Hepatocyte (in vitro differentiated cells): ENCODE data around the gene ADAMTS12. TPM values are rescaled to one million over a fixed set of nuclear protein-coding genes. Genes with fewer than 3 reads are reported as not detected.

ENCODE experiments used
- DNase-seq: peaks from one replicate; pipeline ENCODE4 v3.0.0-alpha.2; 2016; ENCODE audit warnings: low spot score
- H2AFZ ChIP-seq: fragments of 200-600 bp; sonication (generic); 2 replicates; pipeline ENCODE4 v1.6.0; 2016; ENCODE audit warnings: antibody characterized with exemption, mild to moderate bottlenecking
- H3K27ac ChIP-seq: fragments of 200-600 bp; sonication (generic); 2 replicates; pipeline ENCODE4 v1.5.1; 2016; ENCODE audit warnings: mild to moderate bottlenecking
- H3K27me3 ChIP-seq: fragments of 200-600 bp; sonication (generic); 2 replicates; pipeline ENCODE4 v1.6.1; 2016
- H3K36me3 ChIP-seq: fragments of 200-600 bp; sonication (generic); replicated peaks from 2 replicates; pipeline ENCODE4 v1.5.1; 2016; ENCODE audit warnings: low read depth; ENCODE audit not compliant: insufficient read depth
- H3K4me1 ChIP-seq: fragments of 200-600 bp; sonication (generic); 2 replicates; pipeline ENCODE4 v1.5.1; 2016; ENCODE audit warnings: mild to moderate bottlenecking, moderate library complexity; ENCODE audit not compliant: insufficient read depth
- H3K4me2 ChIP-seq: fragments of 200-600 bp; sonication (generic); 2 replicates; pipeline ENCODE4 v1.6.0; 2016
- H3K4me3 ChIP-seq: fragments of 200-600 bp; sonication (generic); 2 replicates; pipeline ENCODE4 v1.5.1; 2016; ENCODE audit warnings: mild to moderate bottlenecking
- H3K79me2 ChIP-seq: fragments of 200-600 bp; sonication (generic); 2 replicates; pipeline ENCODE4 v1.6.0; 2017; ENCODE audit warnings: mild to moderate bottlenecking
- H3K9me2 ChIP-seq: fragments of 200-600 bp; sonication (generic); replicated peaks from 2 replicates; pipeline ENCODE4 v1.6.0; 2017; ENCODE audit warnings: mild to moderate bottlenecking; ENCODE audit not compliant: insufficient read depth
- H3K9me3 ChIP-seq: fragments of 200-600 bp; sonication (generic); 2 replicates; pipeline ENCODE4 v1.5.1; 2016; ENCODE audit warnings: low read depth, mild to moderate bottlenecking
- H4K20me1 ChIP-seq: fragments of 200-600 bp; sonication (generic); 2 replicates; pipeline ENCODE4 v1.6.0; 2016; ENCODE audit warnings: mild to moderate bottlenecking; ENCODE audit not compliant: insufficient read depth, poor library complexity, severe bottlenecking
- EZH2 ChIP-seq: fragments of 200-600 bp; sonication (generic); IDR thresholded peaks from 2 replicates; pipeline ENCODE4 v1.6.1; 2016; ENCODE audit warnings: antibody characterized with exemption, mild to moderate bottlenecking, borderline replicate concordance
- EZH2phosphoT487 ChIP-seq: fragments of 200-600 bp; sonication (generic); IDR thresholded peaks from one replicate; pipeline ENCODE4 v1.6.1; 2018; ENCODE audit warnings: antibody characterized with exemption, mild to moderate bottlenecking, low read depth, moderate library complexity; ENCODE audit not compliant: unreplicated experiment, severe bottlenecking
- WGBS: methylation state at CpG from one replicate; pipeline ENCODE4 v1.1.6; 2016; ENCODE audit warnings: low lambda C conversion rate; ENCODE audit errors: missing lambda C conversion rate; 5-methylcytosine and 5-hydroxymethylcytosine counted together
- polyA plus RNA-seq: library from polyadenylated mRNA; unstranded; fragments of >200 nt; fragmentation: Nextera tagmentation; extraction: Ambion mirVana; gene quantifications from 2 replicates; pipeline ENCODE4 v1.2.1, GENCODE V29; 2016
- total RNA-seq: library from RNA; depleted of rRNA; stranded (reverse); fragments of >200 nt; gene quantifications from 2 replicates; pipeline ENCODE4 v1.2.3, GENCODE V29; 2014
- TF ChIP-seq, protein P1 (sequence below): fragments of 200-600 bp; sonication (generic); IDR thresholded peaks from 2 replicates; pipeline ENCODE4 v1.5.1; 2016; ENCODE audit warnings: antibody characterized with exemption, mild to moderate bottlenecking; ENCODE audit not compliant: poor library complexity

ADAMTS12 gene
- total and polyA plus RNA-seq, 2 experiments from 2014 or later = 3.2 to 8.9 TPM

DNA sequence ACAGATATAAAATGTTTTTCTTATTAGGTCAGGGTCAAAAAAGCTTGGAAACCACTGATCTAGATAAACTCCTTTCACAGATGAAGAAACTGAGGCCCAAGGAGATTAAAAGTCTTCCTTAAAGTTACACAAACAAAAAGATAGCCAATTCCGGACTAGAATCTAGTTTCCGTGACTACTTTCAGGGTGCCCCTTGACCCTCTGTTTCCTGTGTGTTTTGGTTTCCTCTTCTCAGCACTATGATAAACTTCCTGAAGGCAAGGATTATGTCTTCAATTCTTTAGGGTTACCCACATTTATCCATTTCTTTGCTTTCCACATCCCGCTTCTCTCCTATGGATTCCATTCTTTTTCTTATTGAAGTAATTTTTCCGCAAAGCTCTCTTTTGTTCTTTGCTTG lies 83.1 kb downstream of the ADAMTS12 start:
- H3K9me2 ChIP-seq = no peaks in the 10 kb centered on the region
- no peak overlapping the region for H3K27ac ChIP-seq
- no peaks in the 10 kb centered on the region for H3K36me3 ChIP-seq
- H3K4me1 ChIP-seq = no peaks in the 10 kb centered on the region
- H4K20me1 ChIP-seq = no peaks in the 10 kb centered on the region
- H3K4me3 ChIP-seq = no peak overlapping the region
- no peaks in the 10 kb centered on the region for H3K27me3 ChIP-seq
- no peak for DNase-seq
- WGBS = 79% methylated on average over 4 of the region's 4 CpGs
- no peaks in the 10 kb centered on the region for H3K79me2 ChIP-seq
- H2AFZ ChIP-seq = no peak overlapping the region
- H3K9me3 ChIP-seq = no peaks in the 10 kb centered on the region
- TF ChIP-seq EZH2phosphoT487 (no peak), EZH2 (no peak)
- TF ChIP-seq, protein P1, sequence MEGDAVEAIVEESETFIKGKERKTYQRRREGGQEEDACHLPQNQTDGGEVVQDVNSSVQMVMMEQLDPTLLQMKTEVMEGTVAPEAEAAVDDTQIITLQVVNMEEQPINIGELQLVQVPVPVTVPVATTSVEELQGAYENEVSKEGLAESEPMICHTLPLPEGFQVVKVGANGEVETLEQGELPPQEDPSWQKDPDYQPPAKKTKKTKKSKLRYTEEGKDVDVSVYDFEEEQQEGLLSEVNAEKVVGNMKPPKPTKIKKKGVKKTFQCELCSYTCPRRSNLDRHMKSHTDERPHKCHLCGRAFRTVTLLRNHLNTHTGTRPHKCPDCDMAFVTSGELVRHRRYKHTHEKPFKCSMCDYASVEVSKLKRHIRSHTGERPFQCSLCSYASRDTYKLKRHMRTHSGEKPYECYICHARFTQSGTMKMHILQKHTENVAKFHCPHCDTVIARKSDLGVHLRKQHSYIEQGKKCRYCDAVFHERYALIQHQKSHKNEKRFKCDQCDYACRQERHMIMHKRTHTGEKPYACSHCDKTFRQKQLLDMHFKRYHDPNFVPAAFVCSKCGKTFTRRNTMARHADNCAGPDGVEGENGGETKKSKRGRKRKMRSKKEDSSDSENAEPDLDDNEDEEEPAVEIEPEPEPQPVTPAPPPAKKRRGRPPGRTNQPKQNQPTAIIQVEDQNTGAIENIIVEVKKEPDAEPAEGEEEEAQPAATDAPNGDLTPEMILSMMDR = no peak
- H3K4me2 ChIP-seq = no peak overlapping the region

DNA sequence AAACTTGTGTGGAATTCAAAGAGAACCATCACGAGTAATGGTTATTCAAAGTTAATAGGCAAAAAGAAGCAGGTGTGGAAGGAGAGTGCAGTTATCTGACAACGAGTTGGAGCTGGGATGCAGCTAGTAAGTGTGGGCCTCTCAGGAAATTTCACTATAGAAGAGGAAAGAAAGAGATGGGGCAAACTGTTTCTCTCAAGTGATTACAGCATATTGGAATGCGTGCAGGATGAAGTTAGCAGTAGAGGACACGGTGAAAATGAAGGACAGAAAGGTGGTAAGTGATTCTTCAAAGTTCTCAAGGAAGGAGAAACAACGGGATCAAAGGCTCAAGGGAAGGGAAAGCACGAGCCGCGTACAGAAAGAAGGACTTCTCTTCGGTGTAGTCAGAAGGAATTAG lies 84.0 kb downstream of the ADAMTS12 start:
- H3K9me3 ChIP-seq = no peaks in the 10 kb centered on the region
- H3K27me3 ChIP-seq = no peaks in the 10 kb centered on the region
- 77% methylated on average over 9 of the region's 9 CpGs for WGBS
- H3K79me2 ChIP-seq = no peaks in the 10 kb centered on the region
- peak overlapping the region; percentile 52 for H3K27ac ChIP-seq
- TF ChIP-seq, protein P1 = no peak
- TF ChIP-seq EZH2phosphoT487 (no peak), EZH2 (no peak)
- no peaks in the 10 kb centered on the region for H3K36me3 ChIP-seq
- H4K20me1 ChIP-seq = no peaks in the 10 kb centered on the region
- H3K4me2 ChIP-seq = no peak overlapping the region
- no peak overlapping the region for H2AFZ ChIP-seq
- no peaks in the 10 kb centered on the region for H3K4me1 ChIP-seq
- DNase-seq = no peak
- H3K9me2 ChIP-seq = no peaks in the 10 kb centered on the region
- H3K4me3 ChIP-seq = no peak overlapping the region

DNA sequence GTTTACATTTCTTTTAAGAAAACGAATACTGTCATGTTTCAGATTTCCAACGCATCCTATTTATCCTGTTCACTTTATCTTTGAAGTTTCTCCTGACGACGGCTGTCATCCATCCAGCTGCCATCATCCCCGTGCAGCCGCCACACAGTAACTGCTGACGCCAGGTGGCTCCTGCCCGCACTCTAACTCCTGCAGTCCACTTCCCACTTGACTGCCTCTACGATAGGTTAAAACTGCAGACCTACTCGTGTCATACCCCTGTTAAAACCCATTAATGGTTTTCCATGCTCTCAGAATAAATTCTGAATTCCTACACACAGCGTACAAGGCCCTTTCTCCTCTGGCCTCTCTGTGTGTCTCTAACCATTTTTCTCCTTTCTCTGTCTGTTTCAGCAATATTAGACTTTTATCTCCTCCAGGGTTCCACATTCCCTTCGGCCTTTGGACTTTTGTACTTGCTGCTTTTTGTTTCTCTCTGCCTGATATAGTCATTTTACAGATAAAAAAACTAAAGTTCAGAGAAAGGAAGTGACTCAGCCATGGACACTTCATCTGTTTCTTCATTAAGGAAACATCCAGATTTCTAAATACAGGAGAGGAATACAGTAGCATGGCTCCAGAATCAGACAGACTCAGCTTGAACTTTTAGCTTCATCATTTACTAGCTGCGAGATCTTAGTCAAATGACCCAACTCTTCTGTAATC lies 84.9 kb downstream of the ADAMTS12 start:
- H4K20me1 ChIP-seq = no peaks in the 10 kb centered on the region
- no peak for TF ChIP-seq EZH2phosphoT487
- no peak for TF ChIP-seq EZH2
- TF ChIP-seq, protein P1 = no peak
- peak; percentile 29 for DNase-seq
- H3K4me1 ChIP-seq = no peaks in the 10 kb centered on the region
- 81% methylated on average over 13 of the region's 13 CpGs for WGBS
- H3K9me3 ChIP-seq = no peaks in the 10 kb centered on the region
- no peak overlapping the region for H2AFZ ChIP-seq
- no peaks in the 10 kb centered on the region for H3K9me2 ChIP-seq
- no peaks in the 10 kb centered on the region for H3K36me3 ChIP-seq
- H3K4me3 ChIP-seq = no peak overlapping the region
- no peaks in the 10 kb centered on the region for H3K27me3 ChIP-seq
- no peaks in the 10 kb centered on the region for H3K79me2 ChIP-seq
- H3K4me2 ChIP-seq = peak overlapping the region; percentile 36
- H3K27ac ChIP-seq = peak overlapping the region; percentile 52
